NCI-H2171 (cell line): ENCODE measurements around the gene PKD2.
"Not testable (repeated sequence)": the region's sequence is repeated elsewhere in the genome, so short reads cannot be mapped to it uniquely, and the experiment has no call there.

Experiments used
- DNase-seq: peaks from one replicate; lab custom pipeline; 2025; lab: John Stamatoyannopoulos, UW

Gene PKD2

GRCh38 chr4:88070031-88070430, 62.6 kb downstream of the PKD2 start:
- no peak for DNase-seq

DNA sequence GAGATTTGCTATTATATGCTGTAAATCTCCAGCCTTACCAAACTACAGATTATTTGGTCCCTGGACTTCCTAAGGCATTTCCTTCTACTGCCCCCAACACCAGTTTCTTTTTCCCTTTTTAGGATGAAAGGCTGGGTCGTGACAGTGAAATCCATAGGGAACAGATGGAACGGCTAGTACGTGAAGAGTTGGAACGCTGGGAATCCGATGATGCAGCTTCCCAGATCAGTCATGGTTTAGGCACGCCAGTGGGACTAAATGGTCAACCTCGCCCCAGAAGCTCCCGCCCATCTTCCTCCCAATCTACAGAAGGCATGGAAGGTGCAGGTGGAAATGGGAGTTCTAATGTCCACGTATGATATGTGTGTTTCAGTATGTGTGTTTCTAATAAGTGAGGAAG, 67.9 kb downstream of the PKD2 start:
- DNase-seq, result no peak

DNA sequence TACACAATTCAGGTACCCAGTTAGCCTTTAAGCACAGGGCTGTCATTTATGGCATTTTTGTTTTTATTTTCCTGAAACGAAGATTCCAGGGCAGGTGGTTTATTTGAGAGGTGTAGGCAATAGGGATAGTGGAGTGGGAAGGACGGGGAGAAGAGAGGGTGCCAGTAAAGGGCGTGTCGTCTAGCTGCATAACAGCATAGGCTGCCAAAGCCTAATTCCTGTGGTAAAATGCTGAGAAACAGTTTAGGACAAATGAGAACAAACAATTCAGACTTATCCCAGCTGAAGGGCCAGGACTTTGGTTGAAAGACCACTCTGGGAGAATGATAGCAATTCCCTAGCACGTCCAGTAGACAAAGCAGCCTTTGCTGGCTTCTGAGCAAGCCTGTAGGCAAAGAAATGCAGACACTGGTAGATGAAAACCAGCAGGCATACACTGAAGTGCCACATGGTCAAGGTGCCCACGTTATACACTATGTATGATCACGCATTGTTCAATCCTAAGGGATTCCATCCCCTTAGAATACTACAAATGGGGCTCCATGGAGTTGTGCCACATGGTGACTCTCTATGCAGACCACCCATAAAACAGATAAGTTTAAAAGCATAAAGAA, 70.6 kb downstream of the PKD2 start:
- DNase-seq, result no peak

DNA sequence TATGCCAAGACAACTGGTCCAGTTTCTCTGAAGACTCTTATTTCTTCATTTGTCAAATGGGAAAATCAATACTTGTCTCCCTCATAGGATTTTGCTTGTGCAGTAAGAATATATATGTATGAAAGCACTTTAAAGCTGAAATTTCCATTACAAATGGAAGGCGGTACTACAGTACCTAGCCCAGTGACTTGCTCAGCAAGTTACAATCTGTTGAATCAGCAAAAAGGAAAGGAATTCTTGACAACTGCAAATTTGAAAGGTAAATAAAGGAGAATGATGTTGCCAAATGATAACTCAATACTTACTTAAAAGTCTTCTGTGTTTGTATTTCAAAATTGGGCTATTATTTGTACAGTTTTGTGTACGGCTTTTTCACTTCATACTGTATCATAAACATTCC, 71.1 kb downstream of the PKD2 start:
- no peak for DNase-seq

DNA sequence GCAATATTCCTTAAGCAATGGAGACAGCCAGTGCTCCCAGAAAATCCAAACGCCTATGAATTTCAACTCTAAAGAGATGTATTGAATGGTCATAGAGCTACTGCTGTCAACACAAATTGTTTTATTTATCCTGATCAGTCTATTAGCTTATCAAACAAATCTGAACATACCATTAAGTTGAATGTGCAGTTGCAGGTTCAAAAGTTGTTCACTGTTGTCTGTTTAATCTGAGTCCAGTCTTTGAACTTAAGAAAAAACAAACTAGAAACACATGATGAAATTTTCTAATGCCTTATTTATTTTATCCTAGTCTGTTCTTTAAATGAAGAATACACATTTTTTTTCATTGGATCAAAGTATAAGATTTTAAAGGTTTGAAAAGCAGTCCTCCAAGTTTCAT, 73.2 kb downstream of the PKD2 start:
- DNase-seq, result no peak

GRCh38 chr4:88087004-88087403, 79.6 kb downstream of the PKD2 start:
- no peak for DNase-seq

DNA sequence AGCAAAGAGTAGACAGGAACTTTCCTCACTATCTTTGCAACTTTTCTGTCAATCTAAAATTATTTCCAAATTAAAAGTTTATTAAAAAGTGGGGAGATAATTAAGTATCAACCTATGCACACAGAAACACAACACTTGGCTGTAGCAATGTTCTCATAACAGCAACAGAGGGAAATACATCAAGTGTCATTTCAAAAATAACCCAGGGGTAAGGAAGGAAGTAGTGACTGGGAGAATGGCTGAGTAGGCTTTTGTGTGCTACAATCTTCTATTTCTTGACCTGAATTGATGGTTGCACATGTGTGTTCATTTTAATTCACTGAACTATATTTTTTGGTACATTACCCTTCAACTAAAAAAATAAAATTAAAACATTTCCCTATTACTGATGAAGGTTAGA, 83.5 kb downstream of the PKD2 start:
- DNase-seq, result no peak

GRCh38 chr4:88091378-88091777, 83.9 kb downstream of the PKD2 start:
- DNase-seq, result no peak

GRCh38 chr4:88093874-88094273, 86.4 kb downstream of the PKD2 start:
- no peak for DNase-seq

- DNase-seq, result no peak
Observed at GRCh38 chr4:88097301-88097700, 89.9 kb downstream of the PKD2 start.

DNA sequence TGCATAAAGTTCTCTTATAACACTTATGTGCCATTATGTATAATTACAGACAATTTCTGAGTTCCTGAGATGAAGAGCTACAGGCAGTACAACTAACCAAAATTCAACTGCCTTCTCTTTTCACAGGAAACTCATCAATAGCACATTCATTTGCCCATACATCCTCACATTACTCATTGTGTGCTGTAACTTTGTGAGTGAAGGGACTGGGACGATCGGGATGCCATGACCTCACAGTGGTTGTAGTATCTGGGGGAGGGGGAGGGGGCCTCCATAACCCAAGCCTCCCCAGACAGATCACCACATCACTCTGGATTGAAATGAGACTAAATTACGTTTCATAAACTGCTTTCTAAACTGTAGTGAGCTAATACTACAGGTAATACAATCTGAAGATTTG, 90.3 kb downstream of the PKD2 start:
- no peak for DNase-seq

- DNase-seq, result no peak
Observed at GRCh38 chr4:88098993-88099752, 91.7 kb downstream of the PKD2 start.

DNA sequence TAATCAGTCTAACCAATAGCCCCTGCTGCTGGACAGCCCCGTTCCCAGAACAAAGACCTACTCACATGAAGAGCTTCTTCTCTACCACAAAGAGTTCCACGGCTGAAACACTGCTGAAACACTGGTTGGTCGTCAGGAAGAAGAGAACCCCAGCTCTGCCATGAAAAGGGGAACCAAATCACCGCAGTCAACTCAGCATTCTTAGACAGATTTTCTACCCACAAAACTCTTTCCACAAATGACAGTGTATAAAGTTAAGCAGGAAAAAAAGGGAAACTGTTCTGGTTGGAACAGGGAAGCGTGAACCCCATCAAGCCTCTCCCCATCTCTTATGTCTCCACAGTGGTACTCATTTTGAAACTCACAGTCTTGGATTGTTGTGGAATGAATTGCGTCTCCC, 93.7 kb downstream of the PKD2 start:
- no peak for DNase-seq

GRCh38 chr4:88102026-88102425, 94.6 kb downstream of the PKD2 start:
- no peak for DNase-seq

- no peak for DNase-seq
Observed at GRCh38 chr4:88104902-88105610, 97.6 kb downstream of the PKD2 start.

DNA sequence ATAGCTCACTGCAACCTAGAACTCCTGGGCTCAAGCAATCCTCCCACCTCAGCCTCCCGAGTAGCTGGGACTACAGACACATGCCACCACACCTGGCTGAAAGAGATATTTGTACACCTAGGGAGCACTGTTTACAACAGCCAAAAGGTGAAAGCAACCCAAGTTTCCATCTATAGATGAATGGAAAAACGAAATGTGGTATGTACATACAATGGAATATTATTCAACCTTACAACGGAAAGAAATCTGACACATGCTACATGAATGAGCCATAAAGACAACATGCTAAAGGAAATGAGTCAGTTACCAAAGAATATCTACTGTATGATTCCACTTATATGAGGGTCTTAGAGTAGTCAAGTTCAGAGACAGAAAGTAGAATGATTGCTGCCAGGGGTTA, 98.8 kb downstream of the PKD2 start:
- no peak for DNase-seq

- no peak for DNase-seq
Observed at GRCh38 chr4:88107406-88108107, 100.1 kb downstream of the PKD2 start.

DNA sequence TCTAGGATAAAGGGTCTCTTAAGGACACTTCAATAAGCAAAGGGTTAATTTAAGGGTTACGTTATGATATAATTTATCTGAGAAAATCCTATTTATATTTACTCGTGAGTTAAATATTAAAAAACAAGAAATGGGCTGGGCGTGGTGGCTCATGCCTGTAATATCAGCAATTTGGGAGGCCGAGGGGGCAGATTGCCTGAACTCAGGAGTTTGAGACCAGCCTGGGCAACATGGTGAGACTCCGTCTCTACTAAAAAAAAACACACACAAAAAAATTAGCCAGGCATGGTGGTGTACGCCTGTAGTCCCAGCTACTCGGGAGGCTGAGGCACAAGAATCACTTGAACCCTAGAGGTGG, 100.7 kb downstream of the PKD2 start:
- DNase-seq, result not testable (repeated sequence)

- DNase-seq, result no peak
Observed at GRCh38 chr4:88108747-88109122, 101.3 kb downstream of the PKD2 start.

GRCh38 chr4:88109123-88109881, 101.9 kb downstream of the PKD2 start:
- no peak for DNase-seq

DNA sequence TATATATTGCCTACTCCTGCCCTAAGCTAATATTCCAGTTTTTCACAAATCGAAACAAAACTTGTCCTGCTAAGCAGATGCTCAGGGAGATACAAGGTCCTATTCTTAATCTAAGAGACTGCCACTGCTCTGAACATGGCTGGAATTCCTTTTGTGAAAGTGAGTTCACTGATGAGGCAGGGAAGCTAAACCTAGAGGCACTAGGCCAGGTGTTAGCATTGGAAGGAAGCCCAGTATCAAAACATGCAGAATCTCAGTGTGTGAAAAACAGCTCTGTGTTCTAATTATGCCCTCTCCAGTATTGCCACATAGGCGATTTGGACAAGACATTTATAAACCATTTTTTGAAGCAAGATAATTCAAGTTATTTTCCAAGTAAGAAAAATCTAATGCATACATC, 103.4 kb downstream of the PKD2 start:
- peak; percentile 1 for DNase-seq

DNA sequence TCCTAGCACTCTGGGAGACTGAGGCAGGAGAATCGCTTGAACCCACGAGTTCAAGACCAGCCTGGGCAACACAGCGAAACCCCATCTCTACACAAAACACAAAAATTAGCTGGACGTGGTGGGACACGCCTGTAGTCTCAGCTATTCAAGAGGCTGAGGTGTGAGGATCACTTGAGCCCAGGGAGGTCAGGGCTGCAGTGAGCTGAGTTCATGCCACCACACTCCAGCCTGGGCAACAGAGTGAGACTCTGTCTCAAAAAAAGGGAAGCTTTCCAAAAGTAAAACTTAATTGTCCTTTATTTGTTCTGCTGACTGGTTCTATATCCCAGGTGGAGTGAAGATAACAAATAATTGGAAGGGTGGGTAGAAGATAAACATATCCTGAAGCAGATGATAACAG, 105.4 kb downstream of the PKD2 start:
- no peak for DNase-seq
